ENCODE measurements around the gene PAX7.

The PAX7 gene

DNA sequence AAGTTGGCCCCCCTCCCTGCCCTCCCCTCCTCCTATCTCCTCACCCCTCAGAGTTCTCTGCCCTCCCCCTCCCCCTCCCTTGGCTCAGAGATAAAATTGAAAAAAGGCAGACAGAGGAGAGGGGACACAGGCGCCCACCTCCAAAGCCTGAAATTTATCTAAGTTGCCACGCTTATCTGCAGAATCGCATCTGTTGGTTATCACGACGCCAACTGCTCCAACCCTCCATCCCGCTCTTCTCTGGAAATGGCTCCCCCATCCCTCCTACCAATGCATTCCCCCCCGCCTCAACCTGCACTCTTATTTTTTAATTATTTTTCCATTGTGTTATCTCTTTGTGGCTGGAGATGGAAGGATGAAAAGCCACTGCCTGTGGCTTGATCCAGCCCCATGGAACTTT lies 138.5 kb downstream of the PAX7 start:
- no peak for DNase-seq

DNA sequence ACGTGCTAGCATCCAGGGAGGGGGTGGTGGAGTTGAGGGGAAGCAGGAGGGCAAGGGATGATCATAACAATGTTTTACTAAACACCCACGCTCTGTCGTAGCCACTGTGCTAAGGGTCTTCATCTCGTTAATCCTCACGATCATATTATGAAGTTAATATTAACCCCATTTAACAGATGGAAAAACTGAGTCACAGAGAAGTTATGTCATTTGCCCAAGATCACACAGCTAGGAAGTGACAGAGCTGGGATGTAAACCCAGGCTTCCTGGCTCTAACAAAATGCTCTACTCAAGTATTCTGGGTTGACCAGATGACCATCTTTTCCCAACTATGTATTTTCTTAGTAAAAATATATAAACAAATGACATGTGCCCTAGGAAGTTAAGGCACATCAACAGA lies 140.2 kb downstream of the PAX7 start:
- no peak for DNase-seq

DNA sequence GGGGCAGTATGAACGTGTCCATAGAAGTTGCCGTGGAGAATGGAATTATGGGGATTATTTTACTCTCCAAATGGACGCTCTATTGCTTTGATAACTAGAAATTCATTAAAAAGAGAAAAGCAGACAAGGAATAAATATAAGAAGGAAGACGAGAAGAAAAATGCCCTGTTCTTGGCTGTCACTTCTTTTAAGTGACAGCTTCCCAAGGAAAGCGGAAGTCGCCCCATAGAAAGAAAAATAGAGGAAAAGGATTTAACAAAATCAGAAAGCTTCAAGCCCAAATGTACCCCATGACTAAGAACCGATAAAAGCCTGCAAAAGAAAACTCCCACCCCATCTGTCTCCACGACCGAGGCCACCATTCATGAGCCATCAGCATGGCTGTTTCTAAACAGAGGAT lies 143.1 kb downstream of the PAX7 start:
- DNase-seq: no peak

- no peak for DNase-seq
Measured at GRCh38 chr1:18775341-18775740, 144.7 kb downstream of the PAX7 start.

DNA sequence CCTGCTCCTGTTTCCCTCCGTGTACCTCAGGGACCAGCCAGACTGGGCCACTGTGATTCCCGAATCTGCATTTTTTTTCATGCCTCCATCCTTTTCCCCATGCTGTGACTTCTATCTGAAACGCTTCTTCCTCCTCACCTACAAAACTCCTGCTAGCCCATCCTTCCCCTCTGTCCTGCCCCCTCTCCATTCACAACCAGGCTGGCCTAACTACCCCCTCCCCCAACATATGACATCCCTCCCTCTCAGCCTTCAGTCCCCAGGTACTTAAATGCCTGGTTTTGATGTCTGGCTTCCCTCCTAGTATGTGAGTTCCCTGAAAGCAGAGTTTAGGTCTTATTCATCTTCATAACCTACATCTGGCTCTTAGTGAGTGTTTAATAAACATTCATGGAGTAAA lies 146.1 kb downstream of the PAX7 start:
- no peak for DNase-seq

DNA sequence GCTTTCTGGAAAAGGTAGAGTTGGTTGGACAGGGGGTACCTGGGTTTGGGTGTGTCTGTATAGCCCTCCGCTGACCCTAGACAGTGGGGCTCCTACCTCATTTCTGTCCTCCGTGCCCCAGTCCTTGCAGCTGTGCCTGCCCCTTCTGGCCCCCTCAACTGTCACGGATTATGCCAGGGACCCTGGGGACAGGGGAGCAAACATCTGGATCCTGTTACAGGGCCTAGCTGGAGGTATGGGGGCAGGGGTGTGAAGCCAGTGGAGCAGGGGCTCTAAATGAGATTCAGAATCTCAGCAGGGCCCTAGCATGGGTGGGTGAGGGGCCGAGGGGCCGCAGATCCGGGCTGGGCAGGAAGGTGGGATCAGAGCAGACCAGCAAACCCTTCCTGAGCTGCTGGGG lies 147.8 kb downstream of the PAX7 start:
- DNase-seq: no peak

- DNase-seq: no peak
Measured at GRCh38 chr1:18781031-18781430, 150.4 kb downstream of the PAX7 start.

- no peak for DNase-seq
Measured at GRCh38 chr1:18783705-18784481, 153.2 kb downstream of the PAX7 start.

DNA sequence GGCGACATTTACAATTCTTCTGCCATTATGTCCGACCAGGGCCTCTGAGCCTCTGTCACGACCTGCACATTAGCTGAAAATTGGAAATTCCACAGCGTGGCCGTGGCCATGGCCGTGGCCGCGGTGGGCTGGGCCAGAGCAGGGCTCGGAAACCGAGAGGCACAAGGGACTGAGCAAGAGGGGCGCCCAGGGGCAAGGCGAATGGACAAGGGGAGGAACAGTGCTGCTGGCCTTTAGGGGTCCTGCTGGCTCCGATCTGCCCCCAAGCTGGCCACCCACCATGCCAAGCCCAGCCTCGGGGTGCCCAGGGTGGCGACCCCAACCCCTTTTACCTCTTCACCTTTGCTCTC lies 153.8 kb downstream of the PAX7 start:
- no peak for DNase-seq

DNA sequence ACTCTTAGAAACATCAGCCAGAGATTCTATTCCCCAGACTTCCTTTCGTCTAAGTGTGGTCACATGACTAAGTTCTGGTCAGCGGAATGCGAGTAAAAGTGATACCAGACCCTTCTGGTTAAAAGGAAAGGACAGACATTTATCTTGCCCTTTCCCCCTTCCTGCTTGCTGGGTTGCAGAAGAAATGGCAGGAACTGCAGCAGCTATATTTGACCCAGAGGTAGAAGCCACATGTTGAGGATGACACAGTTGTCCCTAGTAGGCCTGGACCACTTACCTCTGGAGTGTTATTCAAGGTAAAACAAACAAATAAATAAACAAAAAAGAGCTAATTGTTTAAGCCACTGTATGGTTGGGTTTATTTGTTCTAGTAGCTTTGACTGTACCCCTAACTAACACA lies 155.5 kb downstream of the PAX7 start:
- DNase-seq: no peak

DNA sequence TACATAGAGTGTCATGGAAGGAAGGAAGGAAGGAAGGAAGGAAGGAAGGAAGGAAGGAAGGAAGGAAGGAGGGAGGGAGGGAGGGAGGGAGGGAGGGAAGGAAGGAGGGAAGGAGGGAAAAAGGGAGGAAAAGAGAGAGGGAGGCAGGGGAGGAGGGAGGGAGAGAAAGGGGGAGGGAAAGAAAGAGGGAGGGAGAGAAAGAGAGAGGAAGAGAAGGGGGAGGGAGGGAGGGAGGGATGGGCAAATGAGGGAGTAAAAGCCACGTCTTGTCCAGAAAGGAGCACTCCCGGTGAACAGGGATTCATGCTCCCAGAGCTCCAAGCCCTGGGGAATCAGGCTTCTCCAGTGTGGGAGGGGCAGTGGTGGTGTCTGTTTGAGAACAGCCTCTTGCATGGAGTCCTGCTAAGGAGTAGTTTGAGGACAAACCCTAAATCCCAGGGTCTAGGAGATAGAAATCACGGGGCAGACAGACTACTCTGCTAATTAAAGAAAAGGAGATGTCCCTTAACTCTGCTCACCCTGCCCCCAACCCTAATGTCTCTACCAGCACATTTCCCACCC lies 157.3 kb downstream of the PAX7 start:
- no peak for DNase-seq

DNA sequence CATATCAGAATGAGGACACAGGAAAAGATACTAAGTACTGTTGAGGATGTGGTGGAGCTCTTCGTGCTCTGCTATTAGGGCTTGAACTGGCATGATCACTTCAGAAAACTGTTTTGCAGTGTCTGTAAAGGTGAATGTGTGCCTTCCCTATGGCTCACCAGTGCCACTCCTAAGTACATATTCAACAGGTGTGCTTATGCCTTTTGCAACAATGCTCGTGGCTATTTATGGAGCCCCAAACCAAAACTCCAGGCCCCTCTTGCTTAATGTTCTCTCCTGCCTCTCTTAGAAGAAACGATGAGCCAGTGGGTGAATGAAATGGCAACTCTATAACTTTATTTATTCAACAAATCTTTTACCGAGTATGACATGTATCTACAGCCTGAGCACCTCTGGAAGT lies 158.6 kb downstream of the PAX7 start:
- DNase-seq: no peak

DNA sequence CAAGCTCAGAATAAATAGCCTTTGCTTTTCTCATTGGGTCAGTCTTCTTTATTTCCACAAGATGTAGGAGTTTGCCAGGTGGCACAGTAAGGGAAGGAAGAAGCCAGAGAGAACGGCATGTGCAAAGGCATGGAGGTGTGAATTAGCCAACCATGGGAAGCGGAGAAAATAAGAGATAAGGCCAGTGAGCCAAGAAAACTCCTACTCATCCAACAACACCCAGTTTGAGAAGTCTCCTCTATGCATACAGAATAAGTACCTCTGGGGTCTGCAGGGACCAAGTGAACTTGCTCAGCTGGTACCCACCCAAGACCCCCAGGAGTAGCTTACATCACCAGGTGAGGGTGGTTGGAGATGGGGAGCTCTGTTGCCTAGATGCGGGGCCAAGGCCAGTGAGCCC lies 162.1 kb downstream of the PAX7 start:
- no peak for DNase-seq

- DNase-seq: no peak
Measured at GRCh38 chr1:18793164-18793563, 162.5 kb downstream of the PAX7 start.

DNA sequence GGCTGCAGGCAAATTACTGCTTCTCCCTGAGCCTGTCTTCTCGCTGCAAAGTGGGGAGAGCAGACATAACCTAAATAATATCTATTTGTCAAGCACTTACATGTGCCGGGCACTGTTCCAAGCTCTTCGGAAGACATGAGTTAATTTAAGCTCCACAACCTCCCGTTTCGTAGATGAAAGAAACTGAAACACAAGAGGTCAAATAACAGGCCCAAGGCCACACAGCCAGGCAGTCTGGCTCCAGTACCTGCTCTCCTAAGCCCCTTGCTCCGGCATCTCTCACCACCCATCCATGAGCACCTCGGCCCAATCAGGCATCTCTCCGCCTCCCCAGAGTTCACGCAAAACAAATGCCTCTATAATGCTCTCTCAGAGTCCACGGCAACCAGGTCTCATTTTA lies 163.4 kb downstream of the PAX7 start:
- no peak for DNase-seq

DNA sequence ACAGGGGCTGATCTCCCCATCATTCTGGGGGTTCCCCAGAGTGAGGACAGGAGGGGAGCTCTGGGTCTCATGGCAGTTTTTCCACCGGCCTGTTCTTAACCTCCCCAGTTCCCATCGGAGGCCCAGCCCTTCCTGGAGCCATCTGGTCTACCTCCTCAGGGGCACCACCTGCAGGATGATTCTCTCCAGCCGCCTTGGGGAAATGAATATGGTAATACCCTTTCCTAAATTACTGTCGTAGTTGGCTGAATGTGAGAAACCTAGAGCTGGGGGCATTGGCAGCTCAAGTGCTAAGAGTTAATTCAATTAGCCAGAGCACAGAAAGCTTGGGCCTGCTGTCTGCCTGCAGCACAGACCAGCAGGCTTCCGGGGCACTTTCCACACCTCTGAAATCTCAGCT lies 163.9 kb downstream of the PAX7 start:
- no peak for DNase-seq

DNA sequence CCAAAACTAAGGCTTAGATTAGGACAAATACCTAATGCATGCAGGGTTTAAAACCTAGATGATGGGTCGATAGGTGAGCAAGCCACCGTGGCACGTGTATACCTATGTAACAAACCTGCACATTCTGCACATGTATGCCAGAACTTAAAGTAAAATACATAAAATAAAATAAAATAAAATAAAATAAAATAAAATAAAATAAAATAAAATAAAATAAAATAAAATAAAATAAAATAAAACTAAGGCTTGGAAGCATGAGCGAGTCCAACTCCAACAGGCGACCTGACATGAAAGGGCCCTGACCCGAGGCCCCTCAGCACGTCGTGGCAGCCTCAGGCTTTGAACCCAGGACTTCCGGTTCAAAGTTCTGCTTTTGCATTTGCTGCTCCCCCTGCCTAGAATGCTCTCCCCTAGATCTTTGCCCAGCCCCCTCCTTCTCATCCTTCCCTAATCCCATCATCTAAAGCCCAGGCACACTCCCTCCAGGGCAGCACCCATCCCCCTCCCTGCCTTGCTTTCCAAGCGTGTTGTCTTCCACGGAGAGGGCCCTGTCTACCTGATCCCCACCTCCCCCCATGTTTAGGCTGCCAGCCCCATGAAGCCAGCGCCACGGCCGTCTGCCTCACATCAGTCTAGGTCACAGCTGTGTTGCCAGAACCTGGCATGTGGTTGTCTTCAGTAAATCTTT lies 164.5 kb downstream of the PAX7 start:
- DNase-seq: no peak

DNA sequence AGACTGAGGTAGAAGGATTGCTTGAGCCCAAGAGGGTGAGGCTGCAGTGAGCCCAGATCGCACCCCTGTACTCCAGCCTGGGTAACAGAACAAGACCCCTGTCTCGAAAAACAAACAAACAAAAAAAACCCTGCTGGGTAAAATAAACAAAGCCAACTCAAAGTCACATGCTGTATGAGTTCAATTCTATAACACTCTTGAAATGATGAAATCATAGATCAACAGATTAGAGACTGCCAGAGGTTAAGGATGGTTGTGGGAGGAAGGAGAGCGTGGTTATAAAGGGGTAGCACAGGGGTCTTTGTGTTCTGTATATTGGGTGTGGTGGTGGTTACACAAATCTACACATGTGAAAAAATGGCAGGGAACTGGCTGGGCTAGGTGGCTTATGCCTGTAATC lies 166.3 kb downstream of the PAX7 start:
- no peak for DNase-seq
